Right lobe of liver (tissue), 4 donors: ENCODE measurements around the gene HACD1.

Experiments used
- POLR2A ChIP-seq: fragments of 450-650 bp; IDR thresholded peaks from one replicate; pipeline ENCODE4 v1.6.1; 2017; ENCODE audit warnings: antibody characterized with exemption, mild to moderate bottlenecking
- TF ChIP-seq, protein P1 (sequence below), 4 donors: fragments of 200-600 bp in 3 of 4; fragments of 450-650 bp in 1 of 4; IDR thresholded peaks; one replicate each; pipeline versions ENCODE4 v1.5.1 to v1.8.0; 2016 to 2022; ENCODE audit warnings: antibody characterized with exemption in 4 of 4, mild to moderate bottlenecking in 2 of 4
- donor health status: DM: no; HTN: no; CAD: no.
- donor health status: DM: no; HTN: no; CAD: no.
- donor health status: DM: no; HTN: yes; CAD: no.

DNA sequence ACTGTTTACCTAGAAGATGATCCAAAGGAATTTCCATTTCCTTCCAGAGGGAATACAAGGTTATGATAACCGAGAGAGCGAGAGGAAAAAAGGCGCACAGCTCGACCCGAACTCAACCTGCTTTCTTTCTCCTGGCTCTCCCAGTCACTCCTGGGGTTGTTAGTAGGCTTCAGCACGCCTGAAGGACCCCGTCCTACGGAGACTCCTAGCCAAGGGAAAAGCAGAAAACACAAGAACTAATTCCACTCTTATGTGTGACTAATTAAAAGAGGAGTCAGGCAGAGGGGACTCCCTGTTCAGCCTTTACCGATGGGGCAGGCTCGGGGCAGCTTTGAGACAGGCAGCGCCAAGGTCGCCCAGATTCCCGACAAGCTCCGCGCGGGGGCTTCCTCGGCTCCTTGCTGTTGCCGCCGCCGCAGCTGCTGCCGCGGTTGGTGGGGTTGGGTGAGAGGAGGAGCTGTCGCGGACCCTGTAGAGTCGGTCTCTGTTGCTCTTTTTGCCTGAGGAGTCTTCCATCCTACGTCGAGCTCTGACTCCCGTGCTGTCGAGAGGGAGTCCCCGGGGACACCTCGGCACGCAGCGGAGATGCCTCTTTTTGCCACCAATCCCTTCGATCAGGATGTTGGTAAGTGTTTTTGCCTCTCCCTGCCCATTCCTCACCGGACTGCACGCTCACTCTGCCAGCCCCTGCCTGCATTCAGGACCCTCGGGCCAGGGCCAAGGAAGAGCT lies 26.7 kb upstream of the HACD1 start, which contains the start of gene STAM:
- TF ChIP-seq, protein P1, sequence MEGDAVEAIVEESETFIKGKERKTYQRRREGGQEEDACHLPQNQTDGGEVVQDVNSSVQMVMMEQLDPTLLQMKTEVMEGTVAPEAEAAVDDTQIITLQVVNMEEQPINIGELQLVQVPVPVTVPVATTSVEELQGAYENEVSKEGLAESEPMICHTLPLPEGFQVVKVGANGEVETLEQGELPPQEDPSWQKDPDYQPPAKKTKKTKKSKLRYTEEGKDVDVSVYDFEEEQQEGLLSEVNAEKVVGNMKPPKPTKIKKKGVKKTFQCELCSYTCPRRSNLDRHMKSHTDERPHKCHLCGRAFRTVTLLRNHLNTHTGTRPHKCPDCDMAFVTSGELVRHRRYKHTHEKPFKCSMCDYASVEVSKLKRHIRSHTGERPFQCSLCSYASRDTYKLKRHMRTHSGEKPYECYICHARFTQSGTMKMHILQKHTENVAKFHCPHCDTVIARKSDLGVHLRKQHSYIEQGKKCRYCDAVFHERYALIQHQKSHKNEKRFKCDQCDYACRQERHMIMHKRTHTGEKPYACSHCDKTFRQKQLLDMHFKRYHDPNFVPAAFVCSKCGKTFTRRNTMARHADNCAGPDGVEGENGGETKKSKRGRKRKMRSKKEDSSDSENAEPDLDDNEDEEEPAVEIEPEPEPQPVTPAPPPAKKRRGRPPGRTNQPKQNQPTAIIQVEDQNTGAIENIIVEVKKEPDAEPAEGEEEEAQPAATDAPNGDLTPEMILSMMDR (IDR thresholded peaks at IDR 0.05): peak in 1 of 4 donors; percentile 8
- TF ChIP-seq POLR2A: peak; percentile 61
